ENCODE data around the gene NR1D2.

- no peak for TF ChIP-seq CTCF (IDR thresholded peaks at IDR 0.05)
- TF ChIP-seq POLR2A (IDR thresholded peaks at IDR 0.05), result no peak
Measured at GRCh38 chr3:24002129-24002528, 57.0 kb downstream of the NR1D2 start.
